HG02884 (cell line): ENCODE measurements around the gene ADGRL4.
"Not testable (repeated sequence)": the region's sequence is repeated elsewhere in the genome, so short reads cannot be mapped to it uniquely, and the experiment has no call there.

Experiments
- ATAC-seq: cut with Tn5 transposase; IDR thresholded peaks from one replicate; pipeline ENCODE4 v1.9.1; 2021; ENCODE audit warnings: mild to moderate bottlenecking, moderate library complexity; ENCODE audit not compliant: unreplicated experiment

The ADGRL4 gene

DNA sequence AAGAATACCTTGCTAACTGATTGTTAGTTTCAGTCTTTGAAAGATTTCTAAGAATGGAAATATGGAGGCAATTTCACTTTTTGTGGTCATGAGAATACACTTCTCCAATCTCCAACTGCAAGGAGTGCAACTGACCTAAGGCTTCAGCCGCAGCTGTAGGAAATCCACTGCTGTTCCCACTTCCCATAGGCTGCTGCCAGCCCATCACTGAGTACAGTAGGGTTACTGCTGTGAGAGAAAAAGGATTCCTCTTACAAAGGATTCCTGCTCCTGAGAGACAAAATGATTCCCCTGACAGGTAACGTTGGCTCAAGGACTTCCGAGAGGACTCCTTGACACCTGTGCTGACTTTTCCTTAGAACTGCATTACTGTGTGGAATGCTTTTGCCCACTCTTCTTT lies 87.4 kb downstream of the ADGRL4 start:
- ATAC-seq, result no peak

GRCh38 chr1:78918157-78918556 lies 88.4 kb downstream of the ADGRL4 start:
- no peak for ATAC-seq

DNA sequence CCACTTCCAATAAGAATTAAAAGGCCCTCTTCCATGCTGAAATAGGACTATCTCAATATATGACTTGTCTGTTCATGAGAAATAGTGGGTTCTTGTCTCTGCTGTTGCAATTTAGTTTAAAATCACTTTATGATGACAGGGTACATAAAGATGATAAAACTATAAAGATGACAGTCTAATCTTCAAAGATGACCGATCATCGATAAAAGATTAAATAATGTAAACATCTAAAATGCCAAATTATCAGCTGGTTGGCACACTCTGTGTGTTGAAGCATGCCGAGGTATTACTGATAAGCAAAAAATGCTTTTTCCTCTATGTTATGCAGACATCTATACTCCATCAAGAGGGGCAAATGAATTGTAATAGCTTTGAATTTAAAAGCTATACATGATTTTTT lies 89.5 kb downstream of the ADGRL4 start:
- no peak for ATAC-seq

GRCh38 chr1:78913950-78914349 lies 92.6 kb downstream of the ADGRL4 start:
- ATAC-seq, result no peak

DNA sequence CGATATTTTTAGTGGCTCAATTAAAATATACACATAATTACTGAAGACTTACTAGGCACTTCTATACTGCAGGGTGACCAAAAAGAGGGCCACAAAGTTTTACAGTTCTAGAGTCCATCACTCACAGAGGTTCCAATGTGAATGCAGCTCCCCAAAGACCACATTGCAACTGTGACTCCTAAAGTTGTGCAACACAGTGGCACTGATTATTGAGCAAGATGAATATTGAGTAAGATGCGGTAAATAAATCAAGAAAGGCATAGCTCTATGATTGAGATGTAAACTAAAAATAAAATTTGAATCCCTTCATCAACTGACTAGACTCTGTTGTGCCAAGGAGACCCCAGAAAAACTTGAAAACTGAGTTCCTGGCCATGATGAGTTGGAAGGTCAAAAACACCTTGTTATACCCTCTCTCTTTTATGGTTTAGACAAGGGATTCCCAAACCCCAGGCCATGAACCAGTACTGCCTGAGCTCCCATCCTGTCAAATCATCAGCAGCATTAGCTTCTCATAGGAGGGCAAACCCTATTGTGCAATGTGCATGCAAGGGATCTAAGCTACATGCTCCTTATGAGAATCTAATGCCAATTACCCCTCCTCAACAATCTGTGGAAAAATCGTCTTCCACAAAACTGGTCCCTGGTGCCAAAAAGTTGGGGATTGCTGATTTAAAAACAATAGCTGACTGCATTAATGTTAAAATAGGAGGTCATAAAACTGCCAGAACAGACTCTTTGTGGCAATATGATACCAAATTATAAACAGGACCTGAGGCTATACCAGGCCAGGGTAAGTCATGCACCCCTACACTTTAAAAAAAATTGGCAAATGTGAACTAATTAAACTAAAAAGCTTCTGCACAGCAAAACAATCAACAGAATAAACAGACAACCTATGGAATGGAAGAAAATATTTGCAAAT lies 94.3 kb downstream of the ADGRL4 start:
- ATAC-seq, result no peak

- ATAC-seq, result no peak
Observed at GRCh38 chr1:78902641-78903040, 103.9 kb downstream of the ADGRL4 start.

GRCh38 chr1:78894811-78895210 lies 111.7 kb downstream of the ADGRL4 start:
- ATAC-seq, result no peak

DNA sequence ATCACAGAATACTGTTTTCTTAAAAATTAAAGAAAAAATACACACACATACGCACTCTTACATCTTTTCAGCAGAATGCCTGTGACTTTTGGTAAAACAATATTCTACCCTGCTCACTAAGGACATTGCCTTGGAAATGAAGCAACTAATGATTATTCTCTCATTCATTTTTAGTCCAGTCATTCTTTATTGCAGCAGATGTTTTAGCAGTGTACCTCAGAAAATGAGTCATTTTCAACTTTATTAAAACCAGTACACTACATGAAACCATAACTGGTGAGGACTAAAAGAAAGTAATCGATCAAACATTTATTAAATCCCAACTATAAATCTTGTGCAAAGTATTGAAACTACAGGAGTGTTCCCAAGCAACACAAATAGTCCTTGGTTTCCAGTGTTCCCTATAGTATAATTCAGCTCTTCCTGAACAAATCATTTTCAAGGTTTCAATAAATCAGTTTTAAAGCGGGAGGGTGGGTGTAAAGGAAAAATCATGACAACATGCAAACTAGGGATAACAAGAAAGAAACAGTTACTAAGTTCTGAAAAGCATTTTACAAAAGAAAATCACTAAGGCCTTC lies 114.2 kb downstream of the ADGRL4 start:
- no peak for ATAC-seq

DNA sequence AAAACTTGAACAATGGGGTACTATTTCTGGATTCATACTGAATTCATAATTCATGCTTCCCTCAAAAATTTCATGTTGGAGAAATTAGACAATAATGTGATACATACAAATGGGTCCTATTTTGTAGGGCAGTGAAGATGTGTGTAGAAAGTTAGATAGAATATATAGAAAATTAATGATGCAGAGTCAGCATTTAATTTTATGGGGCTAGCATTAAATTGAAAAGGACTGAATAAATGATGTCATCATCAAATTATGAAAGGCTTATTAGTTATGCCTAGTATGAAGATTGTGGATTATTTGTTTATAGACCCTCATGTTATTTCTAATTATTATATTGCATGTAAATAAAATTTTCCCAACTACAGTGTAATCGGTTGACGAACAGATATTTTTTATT lies 119.1 kb downstream of the ADGRL4 start:
- ATAC-seq, result no peak

DNA sequence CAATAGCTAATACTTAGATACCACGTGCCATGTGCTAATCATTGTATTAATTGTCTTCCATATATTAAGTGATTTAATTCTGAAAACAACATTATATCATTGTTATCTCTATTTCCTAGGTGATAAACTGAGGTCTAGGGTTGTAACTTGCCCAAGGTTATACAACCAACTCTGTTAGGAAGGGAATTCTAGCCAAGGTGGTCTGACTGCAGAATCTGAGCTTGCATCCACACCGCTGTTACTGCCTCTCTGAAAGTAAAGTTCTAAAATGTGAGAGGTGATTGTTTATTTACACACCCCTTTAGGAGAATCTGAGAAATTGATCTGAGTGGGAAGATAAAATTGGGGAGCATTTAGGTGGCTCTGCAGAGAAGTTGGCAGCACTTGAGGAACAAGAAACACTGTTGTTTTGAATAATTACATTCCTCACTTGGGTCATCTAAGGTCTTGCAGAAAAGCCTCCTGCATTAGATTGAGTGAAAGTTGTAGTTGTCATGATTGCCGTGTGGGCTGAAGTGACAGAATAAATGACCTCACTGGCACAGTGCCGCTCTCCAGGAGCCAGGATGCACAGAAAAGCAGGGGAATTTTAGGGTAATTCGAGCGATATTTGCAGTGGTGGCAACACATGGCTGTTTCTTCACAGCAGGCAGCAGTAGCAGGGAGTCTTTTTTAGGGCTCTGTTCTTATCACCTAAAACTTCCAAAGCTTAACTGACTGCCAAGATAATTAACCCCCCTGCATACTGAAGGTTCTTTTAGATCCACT lies 121.7 kb downstream of the ADGRL4 start:
- no peak for ATAC-seq

- ATAC-seq, result no peak
Observed at GRCh38 chr1:78880223-78880622, 126.3 kb downstream of the ADGRL4 start.

DNA sequence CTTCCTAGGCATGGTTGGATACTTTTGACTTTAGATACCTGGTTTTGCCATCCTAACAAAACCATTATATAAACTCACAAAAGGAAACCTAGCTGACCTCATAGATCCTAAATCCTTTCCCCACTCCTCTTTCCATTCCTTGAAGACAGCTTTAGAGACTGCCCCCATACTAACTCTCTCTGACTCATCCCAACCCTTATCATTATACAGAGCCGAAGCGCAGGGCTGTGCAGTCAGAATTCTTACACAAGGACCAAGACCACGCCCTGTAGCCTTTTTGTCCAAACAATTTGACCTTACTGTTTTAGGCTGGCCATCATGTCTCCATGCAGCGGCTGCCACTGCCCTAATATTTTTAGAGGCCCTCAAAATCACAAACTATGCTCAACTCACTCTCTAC lies 130.5 kb downstream of the ADGRL4 start:
- ATAC-seq, result not testable (repeated sequence)

GRCh38 chr1:78872801-78873200 lies 133.7 kb downstream of the ADGRL4 start:
- not testable (repeated sequence) for ATAC-seq

- ATAC-seq, result no peak
Observed at GRCh38 chr1:78871249-78871648, 135.3 kb downstream of the ADGRL4 start.

GRCh38 chr1:78869136-78869535 lies 137.4 kb downstream of the ADGRL4 start:
- no peak for ATAC-seq

DNA sequence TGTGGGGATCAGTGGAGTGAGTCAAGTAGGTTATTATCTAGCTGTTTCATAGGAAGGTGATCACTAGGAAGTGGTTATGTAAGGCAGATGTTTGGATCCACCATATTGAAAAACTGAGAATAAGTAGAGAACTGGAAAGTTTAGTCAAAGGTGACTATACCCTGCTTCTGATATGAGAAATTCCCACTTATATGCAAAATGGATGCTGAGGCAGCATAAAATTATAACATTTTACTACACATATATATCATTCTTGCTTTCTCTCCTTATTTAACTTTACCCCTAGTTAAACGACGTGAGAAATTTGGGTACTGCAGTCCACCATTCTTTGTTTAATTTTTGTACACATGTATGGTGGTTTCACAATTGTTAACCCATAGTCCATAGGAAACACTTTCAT lies 142.4 kb downstream of the ADGRL4 start:
- ATAC-seq, result no peak

DNA sequence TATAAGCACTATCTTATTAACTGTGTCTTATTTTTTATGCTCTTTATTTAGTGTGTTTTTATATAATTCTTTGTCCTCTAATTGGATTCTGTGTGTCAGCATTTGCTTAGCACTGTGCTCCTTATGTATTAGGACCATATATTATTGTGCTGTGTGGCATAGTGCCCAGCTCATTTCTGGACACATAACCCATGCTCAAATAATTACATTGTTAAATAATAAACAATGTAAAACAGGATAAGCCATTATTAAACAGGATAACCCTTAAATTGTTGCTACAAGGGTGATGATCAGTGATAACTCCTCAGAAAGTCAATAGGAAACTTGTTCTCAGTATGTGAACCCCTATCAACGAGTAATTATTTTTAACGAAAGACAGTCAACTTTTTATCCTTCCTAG lies 150.4 kb downstream of the ADGRL4 start:
- ATAC-seq, result no peak

DNA sequence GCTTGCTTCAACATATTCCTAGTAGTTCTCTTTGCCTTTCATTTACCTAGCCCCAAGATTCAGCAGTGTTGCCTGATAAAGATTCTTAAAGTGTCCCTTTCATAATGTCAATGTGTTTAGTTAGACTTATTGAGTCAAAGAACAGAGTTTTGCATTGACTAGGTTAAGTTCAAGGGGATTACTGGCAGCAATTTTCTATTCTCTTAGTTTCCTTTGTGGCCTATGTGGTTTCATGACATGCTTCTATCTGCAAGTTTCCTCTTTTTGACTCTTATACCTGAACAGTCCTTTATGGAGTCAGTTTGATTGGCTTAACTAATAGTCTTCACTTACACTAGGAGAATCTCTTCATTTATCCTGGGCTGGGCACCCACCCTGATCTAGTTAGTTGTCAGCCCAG lies 151.3 kb downstream of the ADGRL4 start:
- ATAC-seq, result peak; percentile 96

- peak; percentile 3 for ATAC-seq
Observed at GRCh38 chr1:78854556-78854955, 152.0 kb downstream of the ADGRL4 start.

DNA sequence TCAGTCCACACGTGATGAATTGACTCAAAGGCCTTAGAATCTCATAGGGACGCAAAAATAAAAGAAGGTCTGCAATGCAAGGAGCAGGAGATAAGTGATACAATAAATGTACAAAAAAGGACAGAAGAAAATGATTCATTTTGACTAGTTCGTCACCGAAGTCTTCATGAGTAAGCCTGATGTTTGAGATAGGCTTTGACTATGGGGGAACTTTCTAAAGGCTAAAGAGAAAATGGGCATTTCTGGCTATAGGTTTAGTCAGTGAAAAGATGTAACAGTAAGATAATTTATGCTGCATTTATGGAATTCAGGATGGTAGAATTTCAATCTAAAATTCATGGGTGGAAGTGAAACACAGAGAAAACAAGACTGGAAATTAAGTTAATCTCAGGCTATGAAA lies 163.0 kb downstream of the ADGRL4 start:
- no peak for ATAC-seq

- no peak for ATAC-seq
Observed at GRCh38 chr1:78843111-78843510, 163.4 kb downstream of the ADGRL4 start.
